Aorta (tissue), 5 donors: ENCODE measurements around the gene COL4A2. TPM values are rescaled to one million over a fixed set of nuclear protein-coding genes. Genes with fewer than 3 reads are reported as not detected.
A peak's percentile ranks its signal among the peaks of the same experiment; 100 is the strongest.
"Not testable (repeated sequence)": the region's sequence is repeated elsewhere in the genome, so short reads cannot be mapped to it uniquely, and the experiment has no call there.

Experiments used
- ATAC-seq: fragments of 200-7000 bp; cut with Tn5 transposase; one replicate; pipeline ENCODE4 v1.9.1; 2022; ENCODE audit warnings: moderate library complexity; ENCODE audit not compliant: low FRiP score
- DNase-seq, 2 donors: peaks; one replicate each; pipeline ENCODE4 v3.0.0-alpha.2; 2020
- H3K27ac ChIP-seq, 2 donors: one replicate each; pipeline ENCODE4 v1.5.1; 2013; ENCODE audit warnings: low read length in 2 of 2, mild to moderate bottlenecking in 2 of 2, moderate library complexity in 2 of 2, control low read depth in 1 of 2, inconsistent platforms in 1 of 2, low read depth in 1 of 2
- H3K27me3 ChIP-seq, 2 donors: one replicate each; pipeline ENCODE4 v1.6.1; 2013; ENCODE audit warnings: control low read depth in 1 of 2, low read length in 1 of 2, mild to moderate bottlenecking in 1 of 2, moderate library complexity in 1 of 2; ENCODE audit not compliant: insufficient read depth in 2 of 2, control insufficient read depth in 1 of 2
- H3K36me3 ChIP-seq, 2 donors: one replicate each; pipeline ENCODE4 v1.6.1; 2013; ENCODE audit warnings: control low read depth in 1 of 2, low read length in 1 of 2, mild to moderate bottlenecking in 1 of 2; ENCODE audit not compliant: insufficient read depth in 2 of 2, control insufficient read depth in 1 of 2
- H3K4me1 ChIP-seq, 2 donors: one replicate each; pipeline ENCODE4 v1.6.1; 2013; ENCODE audit warnings: low read length in 2 of 2, control low read depth in 1 of 2, mild to moderate bottlenecking in 1 of 2, moderate library complexity in 1 of 2; ENCODE audit not compliant: insufficient read depth in 2 of 2, control insufficient read depth in 1 of 2
- H3K4me3 ChIP-seq, 2 donors: one replicate each; pipeline ENCODE4 v1.5.1; 2013; ENCODE audit warnings: low read length in 2 of 2, control low read depth in 1 of 2, mild to moderate bottlenecking in 1 of 2
- H3K9me3 ChIP-seq: one replicate; pipeline ENCODE4 v1.6.1; 2013; ENCODE audit warnings: mild to moderate bottlenecking, low read length; ENCODE audit not compliant: control insufficient read depth
- WGBS, 2 donors: extraction: QIAGEN DNeasy Blood & Tissue Kit; methylation state at CpG; one replicate each; pipeline ENCODE4 v1.1.7; 2013; 5-methylcytosine and 5-hydroxymethylcytosine counted together
- intact Hi-C, 2 donors: fragments of 100-400 bp; cut with DNase I; formaldehyde crosslinking; loops; one replicate each; pipeline versions ENCODE4 v1.14.2 to v1.15.0; 2022
- polyA plus RNA-seq, 2 donors: library from polyadenylated mRNA; stranded (reverse); fragments of 200-250 nt; gene quantifications; one replicate each; pipeline ENCODE4 v1.2.3, GENCODE V29; 2013
- total RNA-seq, 2 donors: library from RNA; stranded (reverse); fragmentation: NEBNext Ultra II Directional; extraction: Animal tissue kit (Norgen Biotek cat#: 25700); gene quantifications; one replicate each; pipeline ENCODE4 v1.2.1, GENCODE V29; 2021
- donor health status: healthy with polysubstance abuse.
- donor health status: Bipolar disorder and iron deficiency.
- donor health status: DM: no; HTN: no; CAD: no.
- donor health status: DM: no; HTN: no; CAD: no.
- donor health status: DM: yes; HTN: yes; CAD: no.

COL4A2 gene
- total and polyA plus RNA-seq, 4 donors: 117 to 1,110 (median 681) TPM

GRCh38 chr13:110453091-110453490 lies 146.0 kb downstream of the COL4A2 start:
- DNase-seq, intact Hi-C loops, H3K4me3 ChIP-seq, H3K27ac ChIP-seq, H3K9me3 ChIP-seq, H3K36me3 ChIP-seq, ATAC-seq, H3K4me1 ChIP-seq, H3K27me3 ChIP-seq: not testable (repeated sequence)
- WGBS, 2 donors: 93% methylated on average over 11 of the region's 11 CpGs

GRCh38 chr13:110453797-110454196 lies 146.7 kb downstream of the COL4A2 start:
- H3K36me3 ChIP-seq: peaks cover 0 to 8% of the 10 kb centered on the region in 2 donors
- intact Hi-C loops: no loop called here
- ATAC-seq: no peak
- H3K4me1 ChIP-seq: no peaks in the 10 kb centered on the region
- no peaks in the 10 kb centered on the region for H3K9me3 ChIP-seq
- no peak for DNase-seq
- H3K27me3 ChIP-seq: no peaks in the 10 kb centered on the region
- no peak overlapping the region for H3K27ac ChIP-seq
- no peak overlapping the region for H3K4me3 ChIP-seq
- WGBS, 2 donors: 54 to 62% methylated on average over 2 of the region's 2 CpGs

- WGBS, 2 donors: 77 to 82% methylated on average over 21 of the region's 21 CpGs
- Histone ChIP-seq H3K27me3 (no peaks in the 10 kb centered on the region), H3K36me3 (peaks cover 0 to 11% of the 10 kb centered on the region in 2 donors), H3K4me1 (no peaks in the 10 kb centered on the region), H3K27ac (no peak overlapping the region), H3K9me3 (no peaks in the 10 kb centered on the region), H3K4me3 (no peak overlapping the region)
- DNase-seq (no peak), ATAC-seq (no peak)
- intact Hi-C loops: no loop called here
Observed at GRCh38 chr13:110454227-110454859, 147.3 kb downstream of the COL4A2 start.

DNA sequence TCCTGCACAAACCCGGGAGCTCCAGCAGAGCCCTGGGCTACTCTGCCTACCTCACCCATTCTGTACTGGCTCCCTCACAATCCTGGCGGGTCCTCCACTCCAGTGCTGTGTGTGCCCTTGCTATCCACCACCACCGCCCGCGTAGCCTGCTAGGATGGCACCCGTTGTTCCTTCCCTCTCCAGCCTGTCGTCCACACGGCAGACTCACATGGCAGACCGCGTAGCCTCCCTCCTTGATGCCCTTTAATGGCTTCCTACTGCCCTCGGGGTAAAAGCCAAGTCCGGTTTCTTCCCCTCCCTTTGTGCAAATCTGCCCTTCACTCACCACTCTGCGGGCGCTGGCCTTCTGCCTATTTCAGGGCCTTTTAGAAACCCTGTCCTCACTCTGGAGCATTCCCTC lies 147.9 kb downstream of the COL4A2 start:
- Histone ChIP-seq H3K9me3 (no peaks in the 10 kb centered on the region), H3K4me1 (no peaks in the 10 kb centered on the region), H3K27ac (no peak overlapping the region), H3K27me3 (no peaks in the 10 kb centered on the region), H3K4me3 (no peak overlapping the region), H3K36me3 (peaks cover 0 to 11% of the 10 kb centered on the region in 2 donors)
- DNase-seq: no peak
- ATAC-seq: no peak
- intact Hi-C loops: no loop called here
- WGBS, 2 donors: 70 to 72% methylated on average over 14 of the region's 14 CpGs

DNA sequence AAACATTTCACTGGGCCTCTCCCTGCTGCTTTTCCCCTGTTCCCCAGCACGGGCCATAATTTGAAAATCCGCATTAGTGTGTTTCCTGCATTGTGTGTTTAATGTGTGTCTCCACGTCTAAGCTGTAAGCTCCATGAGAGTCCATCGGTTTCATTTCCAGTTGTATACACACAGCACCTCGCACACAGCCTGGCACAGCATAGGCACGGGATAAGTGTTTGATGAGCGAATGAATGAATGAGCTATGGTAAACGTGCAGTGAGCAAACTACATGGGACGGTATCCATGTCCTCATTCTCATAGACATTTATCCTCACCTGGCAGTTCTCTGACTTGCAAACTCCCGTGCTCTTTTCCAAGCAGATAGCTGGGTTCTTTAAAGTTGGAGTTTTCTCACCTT lies 148.4 kb downstream of the COL4A2 start:
- DNase-seq: no peak
- intact Hi-C loops: no loop called here
- ATAC-seq: no peak
- Histone ChIP-seq H3K4me1 (no peaks in the 10 kb centered on the region), H3K9me3 (no peaks in the 10 kb centered on the region), H3K27ac (no peak overlapping the region), H3K27me3 (no peaks in the 10 kb centered on the region), H3K4me3 (no peak overlapping the region), H3K36me3 (peaks cover 0 to 6% of the 10 kb centered on the region in 2 donors)
- WGBS, 2 donors: 55 to 61% methylated on average over 10 of the region's 10 CpGs

GRCh38 chr13:110455941-110456340 lies 148.9 kb downstream of the COL4A2 start:
- ATAC-seq (peak; percentile 82), DNase-seq (peak; percentile 86 to 87)
- intact Hi-C loops: no loop called here

GRCh38 chr13:110456550-110456949 lies 149.5 kb downstream of the COL4A2 start:
- Histone ChIP-seq H3K4me3 (no peak overlapping the region), H3K9me3 (no peaks in the 10 kb centered on the region), H3K27ac (no peak overlapping the region), H3K27me3 (no peaks in the 10 kb centered on the region), H3K4me1 (no peaks in the 10 kb centered on the region), H3K36me3 (peaks cover 0 to 4% of the 10 kb centered on the region in 2 donors)
- WGBS, 2 donors: 89% methylated on average over 18 of the region's 18 CpGs
- ATAC-seq (no peak), DNase-seq (no peak)
- intact Hi-C loops: no loop called here

More at GRCh38 chr13:110455941-110456340, 148.9 kb downstream of the COL4A2 start:
- H3K4me3 ChIP-seq: no peak overlapping the region
- H3K27me3 ChIP-seq: no peaks in the 10 kb centered on the region
- H3K36me3 ChIP-seq: peaks cover 0 to 4% of the 10 kb centered on the region in 2 donors
- no peak overlapping the region for H3K27ac ChIP-seq
- H3K4me1 ChIP-seq: no peaks in the 10 kb centered on the region
- no peaks in the 10 kb centered on the region for H3K9me3 ChIP-seq
- 14 to 28% methylated on average over 10 of the region's 10 CpGs for WGBS, 2 donors

GRCh38 chr13:110457361-110457760 lies 150.3 kb downstream of the COL4A2 start:
- ATAC-seq (no peak), DNase-seq (no peak)
- H3K27ac ChIP-seq: no peak overlapping the region
- H3K27me3 ChIP-seq: no peaks in the 10 kb centered on the region
- peaks cover 0 to 4% of the 10 kb centered on the region in 2 donors for H3K36me3 ChIP-seq
- no peaks in the 10 kb centered on the region for H3K4me1 ChIP-seq
- no peaks in the 10 kb centered on the region for H3K9me3 ChIP-seq
- 87 to 91% methylated on average over 10 of the region's 10 CpGs for WGBS, 2 donors
- intact Hi-C loops: no loop called here
- H3K4me3 ChIP-seq: no peak overlapping the region

- H3K27ac ChIP-seq: no peak overlapping the region
- intact Hi-C loops: no loop called here
- DNase-seq (no peak), ATAC-seq (no peak)
- H3K27me3 ChIP-seq: no peaks in the 10 kb centered on the region
- no peaks in the 10 kb centered on the region for H3K4me1 ChIP-seq
- 71 to 76% methylated on average over 8 of the region's 8 CpGs for WGBS, 2 donors
- peaks cover 0 to 4% of the 10 kb centered on the region in 2 donors for H3K36me3 ChIP-seq
- H3K4me3 ChIP-seq: no peak overlapping the region
- H3K9me3 ChIP-seq: no peaks in the 10 kb centered on the region
Observed at GRCh38 chr13:110458017-110458416, 150.9 kb downstream of the COL4A2 start.
